ENCODE results near the gene OSGIN1.

GRCh38 chr16:83989300-83989699 lies 36.3 kb downstream of the OSGIN1 start:
- no peak for TF ChIP-seq POLR2A (IDR thresholded peaks at IDR 0.05)
- no peak for TF ChIP-seq CTCF (IDR thresholded peaks at IDR 0.05)

Data from right lobe of liver (tissue), 4 donors.